ENCODE results near the gene HS3ST3A1. TPM values are rescaled to one million over a fixed set of nuclear protein-coding genes. Genes with fewer than 3 reads are reported as not detected.

HS3ST3A1 gene
- total RNA-seq, 1 donor from 2014 or later = 10.2 TPM

DNA sequence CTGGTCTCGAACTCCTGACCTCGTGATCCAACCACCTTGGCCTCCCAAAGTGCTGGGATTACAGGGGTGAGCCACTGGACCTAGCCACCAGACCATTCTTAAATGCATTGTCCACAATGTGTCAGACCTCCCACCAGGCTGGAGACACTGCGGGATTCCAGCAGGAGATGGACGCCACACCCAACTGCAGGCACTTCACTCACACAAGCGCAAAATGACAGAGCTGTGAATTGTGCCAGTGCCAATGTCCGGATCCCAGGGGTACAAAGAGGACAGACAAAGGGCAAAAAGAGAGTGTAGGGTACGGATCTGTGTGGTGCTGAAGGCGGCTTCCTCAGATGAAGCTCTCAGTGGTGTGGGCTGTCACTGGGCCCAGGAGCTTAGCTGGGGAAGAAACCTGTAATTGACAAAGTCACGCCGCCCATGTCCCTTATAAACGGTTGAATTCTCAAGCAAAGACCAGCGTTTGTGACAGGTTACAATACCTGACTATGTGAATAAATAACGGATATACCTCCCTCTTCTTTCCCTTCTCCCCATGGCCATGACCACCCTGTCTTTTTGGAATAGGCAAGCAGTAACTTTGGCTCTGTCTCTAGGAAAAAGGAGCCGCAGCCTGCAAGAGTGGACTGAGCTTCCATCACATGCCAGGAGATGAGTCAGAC lies 40.0 kb downstream of the HS3ST3A1 start:
- peak overlapping the region; percentile 47 for H3K27ac Mint-ChIP-seq
- TF ChIP-seq, protein P1, sequence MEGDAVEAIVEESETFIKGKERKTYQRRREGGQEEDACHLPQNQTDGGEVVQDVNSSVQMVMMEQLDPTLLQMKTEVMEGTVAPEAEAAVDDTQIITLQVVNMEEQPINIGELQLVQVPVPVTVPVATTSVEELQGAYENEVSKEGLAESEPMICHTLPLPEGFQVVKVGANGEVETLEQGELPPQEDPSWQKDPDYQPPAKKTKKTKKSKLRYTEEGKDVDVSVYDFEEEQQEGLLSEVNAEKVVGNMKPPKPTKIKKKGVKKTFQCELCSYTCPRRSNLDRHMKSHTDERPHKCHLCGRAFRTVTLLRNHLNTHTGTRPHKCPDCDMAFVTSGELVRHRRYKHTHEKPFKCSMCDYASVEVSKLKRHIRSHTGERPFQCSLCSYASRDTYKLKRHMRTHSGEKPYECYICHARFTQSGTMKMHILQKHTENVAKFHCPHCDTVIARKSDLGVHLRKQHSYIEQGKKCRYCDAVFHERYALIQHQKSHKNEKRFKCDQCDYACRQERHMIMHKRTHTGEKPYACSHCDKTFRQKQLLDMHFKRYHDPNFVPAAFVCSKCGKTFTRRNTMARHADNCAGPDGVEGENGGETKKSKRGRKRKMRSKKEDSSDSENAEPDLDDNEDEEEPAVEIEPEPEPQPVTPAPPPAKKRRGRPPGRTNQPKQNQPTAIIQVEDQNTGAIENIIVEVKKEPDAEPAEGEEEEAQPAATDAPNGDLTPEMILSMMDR (IDR thresholded peaks at IDR 0.05; ENCODE audit: unreplicated experiment) = no peak

DNA sequence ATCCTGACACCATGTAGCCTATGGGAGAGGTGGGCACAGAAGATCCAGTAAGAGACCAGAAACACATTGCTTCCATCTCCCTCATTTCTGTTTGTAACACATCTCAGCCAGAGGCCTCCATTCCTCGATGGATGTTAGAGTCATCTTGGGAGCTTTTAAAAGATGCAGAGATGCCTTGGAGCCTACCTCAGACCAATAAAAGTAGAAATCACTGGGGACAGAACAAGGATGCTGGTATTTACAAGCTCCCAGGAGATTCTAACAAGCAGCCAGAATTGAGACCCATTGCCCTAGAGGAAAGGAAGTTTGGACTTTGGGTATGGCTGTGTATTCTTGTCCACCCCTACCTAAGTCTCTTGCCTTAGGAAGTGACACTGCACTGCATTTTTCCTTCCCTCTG lies 40.8 kb downstream of the HS3ST3A1 start:
- DNase-seq (ENCODE audit: low spot score in 2 of 2, unreplicated experiment in 2 of 2) = no peak
- H3K27me3 Mint-ChIP-seq (ENCODE audit: low read depth) = no peaks in the 10 kb centered on the region
- no peak overlapping the region for H3K4me3 Mint-ChIP-seq
- peak overlapping the region; percentile 24 for H3K27ac Mint-ChIP-seq
- peaks cover 49% of the 10 kb centered on the region for H3K4me1 Mint-ChIP-seq
- TF ChIP-seq, protein P1 (IDR thresholded peaks at IDR 0.05; ENCODE audit: unreplicated experiment) = no peak
- peaks cover 6% of the 10 kb centered on the region for H3K36me3 Mint-ChIP-seq
- H3K9me3 Mint-ChIP-seq = peaks cover under 1% of the 10 kb centered on the region

More for the DNA sequence above, 40.0 kb downstream of the HS3ST3A1 start:
- no peaks in the 10 kb centered on the region for H3K27me3 Mint-ChIP-seq (ENCODE audit: low read depth)
- peaks cover 14% of the 10 kb centered on the region for H3K36me3 Mint-ChIP-seq
- DNase-seq (ENCODE audit: low spot score in 2 of 2, unreplicated experiment in 2 of 2) = no peak
- H3K9me3 Mint-ChIP-seq = peaks cover 9% of the 10 kb centered on the region
- H3K4me3 Mint-ChIP-seq = no peak overlapping the region
- peaks cover 53% of the 10 kb centered on the region for H3K4me1 Mint-ChIP-seq

DNA sequence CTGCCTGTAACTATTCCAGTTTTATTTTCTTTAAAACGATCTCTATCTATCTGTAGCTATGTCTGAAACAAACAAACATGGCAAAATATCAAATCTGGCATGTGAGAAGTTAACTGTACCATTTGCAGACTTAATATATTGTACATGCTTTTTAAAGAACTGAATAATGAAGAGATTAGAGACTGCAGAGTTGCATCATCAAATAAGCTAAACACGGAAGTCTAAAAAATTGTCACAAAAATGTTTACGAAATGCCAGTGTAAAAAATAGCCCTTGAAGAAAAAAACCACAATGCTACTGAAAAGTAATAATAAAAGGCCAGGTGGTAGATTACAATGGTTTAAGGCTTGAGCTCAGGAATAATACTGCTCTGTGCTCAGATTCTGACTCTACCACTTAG lies 43.1 kb downstream of the HS3ST3A1 start:
- H3K36me3 Mint-ChIP-seq = peaks cover 5% of the 10 kb centered on the region
- H3K27me3 Mint-ChIP-seq (ENCODE audit: low read depth) = no peaks in the 10 kb centered on the region
- H3K4me3 Mint-ChIP-seq = no peak overlapping the region
- no peak for DNase-seq (ENCODE audit: low spot score in 2 of 2, unreplicated experiment in 2 of 2)
- H3K27ac Mint-ChIP-seq = peak overlapping the region; percentile 21
- TF ChIP-seq, protein P1 (IDR thresholded peaks at IDR 0.05; ENCODE audit: unreplicated experiment) = no peak
- H3K9me3 Mint-ChIP-seq = no peaks in the 10 kb centered on the region
- H3K4me1 Mint-ChIP-seq = peaks cover 38% of the 10 kb centered on the region

DNA sequence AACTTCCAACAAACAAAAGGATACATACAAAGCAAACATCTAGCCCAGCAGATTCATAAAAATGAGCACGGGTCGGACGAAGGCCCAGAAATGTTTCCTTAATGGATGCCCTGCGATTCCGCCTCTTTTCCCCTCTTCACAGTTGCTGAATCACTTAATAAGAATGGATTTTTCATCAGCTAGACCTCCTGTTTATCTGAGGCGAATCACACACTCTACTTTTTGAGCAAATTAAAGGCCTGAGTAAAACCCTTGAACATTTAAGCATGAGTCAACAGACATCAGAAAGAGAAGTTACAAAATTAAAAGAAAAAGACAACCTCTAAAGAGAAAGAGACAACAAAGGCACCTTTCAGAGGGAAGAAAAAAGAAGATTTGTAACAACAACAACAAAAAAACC lies 44.7 kb downstream of the HS3ST3A1 start:
- DNase-seq (ENCODE audit: low spot score in 2 of 2, unreplicated experiment in 2 of 2) = no peak
- no peaks in the 10 kb centered on the region for H3K27me3 Mint-ChIP-seq (ENCODE audit: low read depth)
- peaks cover 4% of the 10 kb centered on the region for H3K9me3 Mint-ChIP-seq
- TF ChIP-seq, protein P1 (IDR thresholded peaks at IDR 0.05; ENCODE audit: unreplicated experiment) = no peak
- peaks cover 10% of the 10 kb centered on the region for H3K36me3 Mint-ChIP-seq
- H3K4me3 Mint-ChIP-seq = no peak overlapping the region
- peak overlapping the region; percentile 32 for H3K27ac Mint-ChIP-seq
- peaks cover 23% of the 10 kb centered on the region for H3K4me1 Mint-ChIP-seq

DNA sequence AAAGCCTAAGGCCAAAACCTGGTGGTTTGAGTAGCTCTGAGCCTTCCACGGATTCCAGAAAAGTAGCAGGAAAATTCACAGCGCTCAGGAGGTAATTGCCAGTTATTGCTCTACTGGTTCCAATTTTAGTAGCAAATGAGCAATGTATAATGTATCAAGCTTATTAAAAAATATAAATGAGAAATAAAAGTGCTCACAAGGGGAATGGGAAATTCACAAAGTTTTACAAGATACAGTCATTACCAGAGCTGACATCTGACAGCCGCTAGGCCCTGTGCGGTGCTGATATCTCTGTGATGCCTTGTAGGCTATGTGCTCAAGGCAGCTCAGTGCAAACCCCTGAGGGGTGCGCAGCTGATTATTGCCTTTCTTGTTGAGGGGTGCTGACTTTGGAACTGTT lies 47.5 kb downstream of the HS3ST3A1 start:
- Mint-ChIP-seq H3K9me3 (peaks cover 19% of the 10 kb centered on the region), H3K27ac (no peak overlapping the region), H3K36me3 (peaks cover 27% of the 10 kb centered on the region), H3K4me3 (no peak overlapping the region), H3K4me1 (peaks cover 11% of the 10 kb centered on the region), H3K27me3 (ENCODE audit: low read depth) (no peaks in the 10 kb centered on the region)
- TF ChIP-seq, protein P1 (IDR thresholded peaks at IDR 0.05; ENCODE audit: unreplicated experiment) = no peak
- DNase-seq (ENCODE audit: low spot score in 2 of 2, unreplicated experiment in 2 of 2) = no peak

All from mesothelial cell of epicardium (in vitro differentiated cells).